GM19395 (cell line): Measurements from ENCODE around the gene PLEK2.
"Not testable (repeated sequence)": the region's sequence is repeated elsewhere in the genome, so short reads cannot be mapped to it uniquely, and the experiment has no call there.

Source experiments
- ATAC-seq: cut with Tn5 transposase; IDR thresholded peaks from one replicate; pipeline ENCODE4 v1.9.1; 2021; ENCODE audit warnings: mild to moderate bottlenecking, moderate library complexity; ENCODE audit not compliant: unreplicated experiment

Gene PLEK2

GRCh38 chr14:67365476-67365875 is 46.5 kb downstream of the PLEK2 start:
- no peak for ATAC-seq

GRCh38 chr14:67360470-67361206 is 51.3 kb downstream of the PLEK2 start:
- ATAC-seq = peak; percentile 34

- peak; percentile 94 for ATAC-seq
Measured at GRCh38 chr14:67359775-67360469, 52.0 kb downstream of the PLEK2 start, which contains the start of the genes ATP6V1D and EIF2S1. TSS of gene ATP6V1D (minus strand) at chr14:67359804. CDS start at chr14:67359698, 106 bp downstream. TSS of gene EIF2S1 (plus strand) at chr14:67360328. CDS start at chr14:67364768, 4,440 bp downstream.

GRCh38 chr14:67358924-67359774 is 52.8 kb downstream of the PLEK2 start:
- ATAC-seq = peak; percentile 1

GRCh38 chr14:67357969-67358354 is 54.0 kb downstream of the PLEK2 start:
- no peak for ATAC-seq

GRCh38 chr14:67357186-67357968 is 54.6 kb downstream of the PLEK2 start:
- ATAC-seq = no peak

GRCh38 chr14:67352055-67352454 is 59.9 kb downstream of the PLEK2 start:
- no peak for ATAC-seq

- no peak for ATAC-seq
Measured at GRCh38 chr14:67345583-67345982, 66.4 kb downstream of the PLEK2 start.

- ATAC-seq = no peak
Measured at GRCh38 chr14:67343601-67344230, 68.2 kb downstream of the PLEK2 start.

- ATAC-seq = not testable (repeated sequence)
Measured at GRCh38 chr14:67341231-67341630, 70.7 kb downstream of the PLEK2 start.
